Nephron progenitor cell (in vitro differentiated cells): ENCODE data around the gene LRRC42.
A peak's percentile ranks its signal among the peaks of the same experiment; 100 is the strongest.

Source experiments
- DNase-seq: peaks from one replicate; pipeline ENCODE4 v3.0.0; 2021
- H3K27ac Mint-ChIP-seq: 2 replicates; pipeline ENCODE4 v1.8.0; 2021; ENCODE audit warnings: mild to moderate bottlenecking, moderate library complexity, mixed read lengths
- H3K27me3 Mint-ChIP-seq: 2 replicates; pipeline ENCODE4 v1.8.0; 2021; ENCODE audit warnings: mild to moderate bottlenecking, low read depth, mixed read lengths; ENCODE audit not compliant: poor library complexity
- H3K36me3 Mint-ChIP-seq: 2 replicates; pipeline ENCODE4 v1.8.0; 2021; ENCODE audit warnings: low read depth, mixed read lengths
- H3K4me1 Mint-ChIP-seq: 2 replicates; pipeline ENCODE4 v1.8.0; 2021; ENCODE audit warnings: mixed read lengths
- H3K4me3 Mint-ChIP-seq: 2 replicates; pipeline ENCODE4 v1.8.0; 2021; ENCODE audit warnings: mild to moderate bottlenecking, moderate library complexity, mixed read lengths
- H3K9me3 Mint-ChIP-seq: 2 replicates; pipeline ENCODE4 v1.8.0; 2021; ENCODE audit warnings: mild to moderate bottlenecking, moderate library complexity, mixed read lengths
- TF ChIP-seq, protein P1 (sequence below): fragments of 200-600 bp; sonication (generic); IDR thresholded peaks from 2 replicates; pipeline ENCODE4 v1.5.0; 2021; ENCODE audit warnings: antibody characterized with exemption

Gene LRRC42

DNA sequence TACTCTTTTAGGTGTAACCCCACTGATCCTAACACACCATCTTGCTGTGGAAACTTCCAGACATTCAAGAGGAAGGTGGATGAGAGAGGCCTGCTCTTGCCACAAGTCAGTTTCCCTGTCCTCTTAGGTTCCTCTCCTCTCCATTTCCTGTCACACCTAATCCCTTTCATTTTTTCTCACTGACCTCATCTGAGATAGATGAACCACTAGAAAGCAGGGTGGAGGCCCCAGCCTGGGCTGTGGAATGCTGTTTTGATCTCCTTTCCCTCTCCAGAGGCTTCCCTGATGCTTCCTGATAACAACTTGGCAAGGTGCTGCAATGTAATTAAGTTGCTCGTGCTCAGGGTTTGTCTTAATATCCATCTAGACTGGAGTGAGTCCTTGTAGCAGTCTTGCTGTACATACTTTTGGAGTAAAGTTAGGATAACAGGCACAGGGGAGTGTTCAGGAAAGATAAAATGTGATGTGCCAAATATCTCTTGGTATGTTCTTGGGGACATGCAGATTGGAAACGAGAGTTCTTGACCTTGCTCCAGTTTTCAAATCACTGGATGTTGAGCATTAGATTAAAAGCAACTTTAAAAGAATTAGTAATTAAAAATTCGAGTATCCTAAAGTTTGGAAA lies 11.2 kb downstream of the LRRC42 start:
- H3K9me3 Mint-ChIP-seq, result no peaks in the 10 kb centered on the region
- no peak overlapping the region for H3K4me3 Mint-ChIP-seq
- H3K36me3 Mint-ChIP-seq, result peaks cover 60% of the 10 kb centered on the region
- no peaks in the 10 kb centered on the region for H3K27me3 Mint-ChIP-seq
- no peak for DNase-seq
- peaks cover 12% of the 10 kb centered on the region for H3K4me1 Mint-ChIP-seq
- TF ChIP-seq, protein P1, sequence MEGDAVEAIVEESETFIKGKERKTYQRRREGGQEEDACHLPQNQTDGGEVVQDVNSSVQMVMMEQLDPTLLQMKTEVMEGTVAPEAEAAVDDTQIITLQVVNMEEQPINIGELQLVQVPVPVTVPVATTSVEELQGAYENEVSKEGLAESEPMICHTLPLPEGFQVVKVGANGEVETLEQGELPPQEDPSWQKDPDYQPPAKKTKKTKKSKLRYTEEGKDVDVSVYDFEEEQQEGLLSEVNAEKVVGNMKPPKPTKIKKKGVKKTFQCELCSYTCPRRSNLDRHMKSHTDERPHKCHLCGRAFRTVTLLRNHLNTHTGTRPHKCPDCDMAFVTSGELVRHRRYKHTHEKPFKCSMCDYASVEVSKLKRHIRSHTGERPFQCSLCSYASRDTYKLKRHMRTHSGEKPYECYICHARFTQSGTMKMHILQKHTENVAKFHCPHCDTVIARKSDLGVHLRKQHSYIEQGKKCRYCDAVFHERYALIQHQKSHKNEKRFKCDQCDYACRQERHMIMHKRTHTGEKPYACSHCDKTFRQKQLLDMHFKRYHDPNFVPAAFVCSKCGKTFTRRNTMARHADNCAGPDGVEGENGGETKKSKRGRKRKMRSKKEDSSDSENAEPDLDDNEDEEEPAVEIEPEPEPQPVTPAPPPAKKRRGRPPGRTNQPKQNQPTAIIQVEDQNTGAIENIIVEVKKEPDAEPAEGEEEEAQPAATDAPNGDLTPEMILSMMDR, result no peak
- H3K27ac Mint-ChIP-seq, result peak overlapping the region; percentile 64

DNA sequence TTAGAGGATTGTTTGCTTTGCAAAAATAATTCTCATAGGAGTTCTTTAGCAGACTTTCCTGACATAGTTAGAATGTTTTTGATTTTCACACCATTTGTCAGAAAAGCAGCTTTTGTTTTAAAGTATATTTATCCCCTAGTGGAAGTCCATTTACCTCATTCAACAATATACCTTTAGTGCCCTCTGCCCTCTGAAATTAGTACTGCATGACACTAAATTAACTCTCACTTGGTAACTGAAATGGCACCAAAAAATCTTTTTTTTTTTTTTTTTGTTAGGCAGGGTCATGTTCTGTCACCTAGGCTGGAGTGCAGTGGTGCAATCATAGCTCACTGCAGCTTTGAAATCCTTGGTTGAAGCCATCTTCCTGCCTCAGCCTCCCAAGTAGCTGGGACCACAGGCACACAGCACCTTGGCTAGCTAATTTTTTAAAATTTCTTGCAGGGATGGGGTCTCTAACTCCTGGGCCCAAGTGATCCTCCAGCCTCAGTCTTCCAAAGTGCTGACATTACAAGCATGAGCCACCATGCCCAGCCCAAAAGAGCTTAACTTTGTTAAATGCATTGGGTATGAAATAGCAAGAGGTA lies 13.6 kb downstream of the LRRC42 start:
- Mint-ChIP-seq H3K27me3 (no peaks in the 10 kb centered on the region), H3K9me3 (no peaks in the 10 kb centered on the region), H3K4me3 (no peak overlapping the region), H3K4me1 (peaks cover 12% of the 10 kb centered on the region), H3K36me3 (peaks cover 52% of the 10 kb centered on the region), H3K27ac (no peak overlapping the region)
- TF ChIP-seq, protein P1, result peak; percentile 37
- no peak for DNase-seq

DNA sequence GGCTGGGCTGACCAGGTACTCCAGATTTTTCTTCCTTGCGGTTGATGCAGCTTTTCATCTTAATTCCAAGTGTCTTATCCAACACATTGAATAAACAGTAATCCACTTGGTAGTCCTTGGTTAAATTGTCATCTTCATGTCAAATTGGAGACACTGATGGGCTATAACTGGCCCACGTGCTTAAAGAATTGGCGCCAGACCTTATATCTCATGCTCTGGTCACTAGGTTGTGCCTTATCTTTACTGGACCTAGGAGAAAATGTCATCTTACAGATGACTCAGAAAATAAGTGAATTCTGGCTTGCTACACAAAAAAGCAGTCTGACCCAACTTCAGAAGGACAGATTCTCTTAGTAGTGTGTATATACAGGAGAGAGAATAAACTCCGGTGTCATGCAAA lies 16.2 kb downstream of the LRRC42 start:
- peaks cover 51% of the 10 kb centered on the region for H3K36me3 Mint-ChIP-seq
- H3K4me3 Mint-ChIP-seq, result no peak overlapping the region
- no peak overlapping the region for H3K27ac Mint-ChIP-seq
- H3K27me3 Mint-ChIP-seq, result no peaks in the 10 kb centered on the region
- peaks cover 2% of the 10 kb centered on the region for H3K4me1 Mint-ChIP-seq
- H3K9me3 Mint-ChIP-seq, result no peaks in the 10 kb centered on the region
- TF ChIP-seq, protein P1, result no peak
- no peak for DNase-seq

DNA sequence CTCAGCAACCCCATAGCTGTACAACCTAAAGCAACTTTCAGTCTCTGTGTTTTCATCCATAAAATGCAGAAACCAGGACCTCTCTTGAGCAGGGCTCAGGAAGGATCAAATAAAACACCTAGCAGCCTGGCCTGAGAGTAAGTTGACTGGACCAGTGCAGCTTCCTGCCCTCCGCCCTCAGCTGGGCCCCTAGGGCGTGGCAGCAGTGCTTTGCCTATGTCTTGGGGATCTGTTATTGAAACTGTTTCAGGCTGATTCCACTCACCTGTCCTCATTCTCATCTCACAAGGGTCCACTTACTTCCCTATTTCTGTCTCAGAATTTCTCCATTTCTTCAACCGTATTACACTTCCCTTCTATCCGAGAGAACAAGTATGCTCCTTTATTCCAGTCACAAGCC lies 17.3 kb downstream of the LRRC42 start:
- Mint-ChIP-seq H3K4me3 (no peak overlapping the region), H3K4me1 (no peaks in the 10 kb centered on the region), H3K36me3 (peaks cover 56% of the 10 kb centered on the region), H3K9me3 (no peaks in the 10 kb centered on the region), H3K27me3 (no peaks in the 10 kb centered on the region), H3K27ac (no peak overlapping the region)
- TF ChIP-seq, protein P1, result no peak
- no peak for DNase-seq

DNA sequence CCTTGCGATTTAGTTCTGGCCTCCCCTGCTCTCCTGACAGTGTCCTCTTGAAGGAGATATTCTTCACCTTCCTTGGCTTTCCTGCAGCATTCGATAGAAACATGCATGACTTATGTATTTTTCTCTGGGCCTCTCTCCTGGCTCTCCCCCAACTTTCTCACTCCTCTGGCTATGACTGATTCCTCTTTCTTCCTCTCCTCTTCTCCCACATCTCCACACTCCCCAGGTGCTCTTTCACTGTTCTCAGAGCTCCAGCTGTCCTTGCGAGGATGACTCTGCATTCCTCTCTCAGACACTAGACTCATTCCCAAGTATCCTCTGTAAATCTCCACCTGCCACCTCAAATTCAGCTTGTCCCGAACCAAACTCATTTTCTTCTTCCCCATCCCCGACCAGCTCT lies 18.0 kb downstream of the LRRC42 start:
- H3K27ac Mint-ChIP-seq, result peak overlapping the region; percentile 28
- no peak for DNase-seq
- peaks cover 61% of the 10 kb centered on the region for H3K36me3 Mint-ChIP-seq
- H3K4me1 Mint-ChIP-seq, result no peaks in the 10 kb centered on the region
- H3K9me3 Mint-ChIP-seq, result no peaks in the 10 kb centered on the region
- TF ChIP-seq, protein P1, result no peak
- H3K27me3 Mint-ChIP-seq, result no peaks in the 10 kb centered on the region
- no peak overlapping the region for H3K4me3 Mint-ChIP-seq

DNA sequence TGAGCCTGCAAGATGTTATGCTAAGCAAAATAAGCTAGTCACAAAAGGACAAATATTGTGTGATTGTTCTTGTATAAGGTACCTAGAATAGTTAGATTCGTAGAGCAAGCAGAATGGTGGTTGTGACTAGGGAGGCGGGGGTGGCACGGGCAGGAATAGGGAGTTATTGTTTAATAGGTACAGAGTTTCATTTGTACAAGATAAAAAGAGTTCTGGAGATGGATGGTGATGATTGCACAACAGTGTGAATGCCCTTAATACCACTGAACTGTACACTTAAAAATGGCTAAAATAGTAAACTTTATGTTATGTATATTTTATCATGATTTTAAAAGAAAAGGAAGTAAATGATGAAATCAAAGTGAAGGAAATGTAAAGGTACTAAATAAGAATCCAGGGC lies 20.6 kb downstream of the LRRC42 start:
- Mint-ChIP-seq H3K36me3 (peaks cover 60% of the 10 kb centered on the region), H3K4me3 (no peak overlapping the region), H3K9me3 (no peaks in the 10 kb centered on the region), H3K27ac (peak overlapping the region; percentile 2), H3K4me1 (no peaks in the 10 kb centered on the region), H3K27me3 (no peaks in the 10 kb centered on the region)
- TF ChIP-seq, protein P1, result no peak
- DNase-seq, result no peak
